ENCODE data around the gene TNS4. TPM values are rescaled to one million over a fixed set of nuclear protein-coding genes. Genes with fewer than 3 reads are reported as not detected.
A peak's percentile ranks its signal among the peaks of the same experiment; 100 is the strongest.
"Not testable (repeated sequence)": the region's sequence is repeated elsewhere in the genome, so short reads cannot be mapped to it uniquely, and the experiment has no call there.

TNS4 gene, protein sequence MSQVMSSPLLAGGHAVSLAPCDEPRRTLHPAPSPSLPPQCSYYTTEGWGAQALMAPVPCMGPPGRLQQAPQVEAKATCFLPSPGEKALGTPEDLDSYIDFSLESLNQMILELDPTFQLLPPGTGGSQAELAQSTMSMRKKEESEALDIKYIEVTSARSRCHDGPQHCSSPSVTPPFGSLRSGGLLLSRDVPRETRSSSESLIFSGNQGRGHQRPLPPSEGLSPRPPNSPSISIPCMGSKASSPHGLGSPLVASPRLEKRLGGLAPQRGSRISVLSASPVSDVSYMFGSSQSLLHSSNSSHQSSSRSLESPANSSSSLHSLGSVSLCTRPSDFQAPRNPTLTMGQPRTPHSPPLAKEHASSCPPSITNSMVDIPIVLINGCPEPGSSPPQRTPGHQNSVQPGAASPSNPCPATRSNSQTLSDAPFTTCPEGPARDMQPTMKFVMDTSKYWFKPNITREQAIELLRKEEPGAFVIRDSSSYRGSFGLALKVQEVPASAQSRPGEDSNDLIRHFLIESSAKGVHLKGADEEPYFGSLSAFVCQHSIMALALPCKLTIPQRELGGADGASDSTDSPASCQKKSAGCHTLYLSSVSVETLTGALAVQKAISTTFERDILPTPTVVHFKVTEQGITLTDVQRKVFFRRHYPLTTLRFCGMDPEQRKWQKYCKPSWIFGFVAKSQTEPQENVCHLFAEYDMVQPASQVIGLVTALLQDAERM
- total RNA-seq = not detected

DNA sequence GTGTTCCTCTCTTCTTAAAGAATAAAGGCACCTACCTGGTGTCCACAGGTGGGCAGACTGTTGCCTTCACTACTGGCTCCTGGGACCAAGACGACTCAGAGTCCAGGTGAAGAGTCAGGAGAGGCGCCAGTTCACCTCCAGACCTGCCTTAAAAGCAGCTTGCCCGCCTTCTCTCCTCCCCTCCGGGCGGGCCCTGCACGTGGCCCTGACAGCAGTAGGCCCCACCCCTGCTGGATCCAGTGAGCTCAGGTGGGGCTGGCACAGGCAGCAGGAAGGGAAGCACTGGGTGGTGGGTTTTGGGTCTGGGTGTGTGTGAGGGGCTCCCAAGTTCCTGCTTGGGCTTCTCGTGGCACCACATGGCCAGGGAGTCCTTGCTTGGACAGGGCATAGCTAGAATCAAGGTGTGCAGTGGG, at the start of gene TNS4:
Gene TNS4, minus strand, starts transcription at position 125 of the 413 bp plus-strand sequence. CDS start 5,198 bp downstream, outside the sequence.
- no peak for DNase-seq (ENCODE audit: low spot score in 2 of 2)
- FAIRE-seq = no peak

DNA sequence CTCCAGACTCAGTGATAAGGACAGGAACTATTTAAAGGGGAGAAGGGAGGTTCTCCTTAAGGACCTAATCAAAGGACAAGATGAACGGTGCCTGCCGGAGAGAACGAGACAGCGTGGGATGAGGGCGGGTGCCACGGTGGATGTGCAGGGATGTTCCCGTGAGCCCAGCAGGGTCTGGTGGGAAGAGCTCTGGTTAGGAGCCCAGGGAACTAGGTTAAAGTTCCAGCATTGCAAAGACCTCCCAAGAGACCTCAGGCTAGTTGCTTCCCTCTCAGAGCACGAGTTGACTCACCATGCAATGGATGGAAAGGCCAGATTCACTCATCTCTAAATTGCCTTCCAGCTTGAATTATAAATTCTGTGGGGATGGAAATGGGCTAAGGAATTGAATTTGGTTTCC, 49.2 kb upstream of the TNS4 start:
- FAIRE-seq (no peak), DNase-seq (ENCODE audit: low spot score in 2 of 2) (no peak)

DNA sequence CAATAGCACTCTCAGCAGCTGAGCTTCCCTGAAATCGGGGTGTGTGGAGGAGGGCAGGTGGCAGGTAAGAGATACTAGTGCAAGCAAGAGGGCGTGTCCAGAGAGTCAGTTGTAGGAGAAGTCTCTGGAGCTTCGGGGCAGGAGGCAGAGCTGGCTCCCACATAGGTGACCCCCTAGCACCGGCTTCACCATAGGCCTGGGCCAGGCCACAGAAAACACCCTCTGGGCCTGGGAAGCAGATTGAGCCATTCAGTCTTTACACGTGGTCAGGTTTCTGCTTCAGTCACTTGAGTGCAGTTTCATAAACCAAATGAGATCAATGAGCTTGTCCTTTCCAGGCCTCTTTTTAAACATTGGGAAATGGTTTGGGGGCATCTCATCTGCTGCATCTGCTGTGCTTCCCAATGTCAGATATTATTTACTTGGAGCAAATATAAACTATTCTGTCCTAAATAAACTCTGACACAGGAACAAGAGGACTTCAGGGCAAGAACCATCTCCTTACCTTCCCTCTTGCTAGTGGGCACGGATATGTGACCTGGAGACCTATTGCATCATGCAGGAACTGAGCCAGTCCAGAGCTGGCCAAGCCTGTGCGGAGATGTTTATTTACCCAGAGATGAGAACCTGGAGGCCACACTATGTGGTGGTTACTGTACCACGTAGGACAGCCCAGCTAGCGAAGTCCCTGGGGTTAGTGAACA, 47.7 kb upstream of the TNS4 start:
- DNase-seq (ENCODE audit: low spot score in 2 of 2) (no peak), FAIRE-seq (no peak)

DNA sequence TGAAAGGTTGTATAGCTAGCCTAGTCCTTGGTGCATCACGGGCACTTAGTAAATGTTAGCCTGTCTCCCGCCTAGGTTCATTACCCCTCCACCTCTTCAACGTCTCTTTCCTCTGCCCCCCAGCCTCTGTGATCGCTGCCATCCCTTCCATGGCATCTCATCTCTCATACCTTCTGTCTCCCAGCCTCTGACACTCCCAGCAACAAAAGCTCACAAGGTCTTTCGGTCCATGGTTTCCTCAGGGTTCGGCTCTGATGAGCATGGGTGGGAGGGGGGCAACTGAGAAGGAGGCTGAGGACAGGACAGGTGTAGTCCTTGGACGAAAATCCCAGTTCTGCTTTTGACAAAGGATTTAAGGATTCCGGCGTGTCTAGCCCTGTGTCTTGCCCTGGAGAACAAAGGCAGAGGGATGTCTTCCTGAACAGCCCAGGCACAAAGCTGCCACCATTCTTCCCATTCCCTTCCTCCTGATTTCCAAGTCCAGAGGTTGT, 47.1 kb upstream of the TNS4 start:
- DNase-seq (ENCODE audit: low spot score in 2 of 2) (no peak), FAIRE-seq (no peak)

DNA sequence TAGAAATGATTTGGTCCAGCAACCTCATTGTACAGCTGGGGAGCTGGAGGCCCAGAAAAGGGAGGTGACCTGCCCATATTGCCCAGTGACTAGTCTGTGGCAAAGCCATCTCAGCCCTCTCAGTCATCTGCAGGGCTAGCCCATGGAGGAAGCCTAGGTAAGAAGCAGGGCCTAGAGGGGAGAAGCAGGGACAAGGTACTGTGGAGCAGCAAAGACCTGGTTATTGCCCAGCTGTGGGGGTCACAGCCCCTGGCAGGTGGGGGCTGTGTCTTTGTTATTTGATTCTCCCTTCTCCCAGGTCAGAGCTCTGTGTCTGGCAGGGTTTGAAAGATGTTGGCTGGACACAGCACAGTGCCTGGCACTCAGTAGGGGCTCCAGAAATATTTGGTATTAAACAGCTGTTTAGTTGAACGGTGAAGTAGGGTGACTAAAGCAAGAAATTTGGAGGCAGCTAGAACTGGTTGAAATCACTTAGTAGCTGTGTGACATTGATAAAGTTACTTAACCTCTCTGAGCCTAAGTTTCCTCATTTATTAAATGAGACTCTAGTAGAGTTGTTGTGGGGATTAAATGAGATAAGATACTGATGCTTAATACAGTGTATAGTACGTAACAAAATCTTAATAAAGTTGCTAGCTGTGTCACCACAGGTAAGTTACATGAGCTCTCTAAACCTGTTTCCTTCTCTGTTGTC, 46.5 kb upstream of the TNS4 start:
- FAIRE-seq (no peak), DNase-seq (ENCODE audit: low spot score in 2 of 2) (no peak)

DNA sequence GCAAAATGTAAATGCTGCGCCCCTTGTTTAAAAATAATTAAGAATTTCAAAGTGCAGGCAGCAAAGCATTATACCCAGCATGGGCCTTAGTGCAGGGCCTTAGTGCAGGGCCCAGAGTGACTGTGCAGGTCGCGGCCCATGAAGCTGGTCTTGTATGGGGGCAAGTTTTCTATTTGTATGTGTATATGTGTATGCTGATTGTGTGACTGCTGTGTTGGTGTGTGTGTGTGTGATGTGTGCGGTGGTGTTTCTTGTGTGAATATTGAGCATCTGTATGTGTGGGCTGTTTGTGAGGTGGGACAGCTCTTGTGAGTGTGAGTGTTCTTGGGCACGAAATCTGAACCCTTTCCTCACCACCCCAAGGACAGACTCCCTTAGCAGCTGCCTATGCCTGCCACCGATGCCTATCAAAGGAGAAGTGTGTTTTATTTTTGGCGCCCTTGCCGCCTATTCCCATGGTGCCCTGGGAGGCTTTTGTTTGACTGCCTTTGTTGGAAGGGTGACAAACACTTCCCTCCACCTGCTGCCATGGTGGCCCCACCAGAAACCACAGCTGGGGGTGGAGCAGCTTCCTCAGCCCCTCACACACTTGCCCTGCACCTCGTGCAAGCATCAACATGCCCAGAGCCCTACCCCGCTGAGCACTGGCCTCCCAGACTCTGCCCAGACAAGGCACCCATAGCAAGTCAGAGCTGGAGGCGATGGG, 45.8 kb upstream of the TNS4 start:
- no peak for FAIRE-seq

DNA sequence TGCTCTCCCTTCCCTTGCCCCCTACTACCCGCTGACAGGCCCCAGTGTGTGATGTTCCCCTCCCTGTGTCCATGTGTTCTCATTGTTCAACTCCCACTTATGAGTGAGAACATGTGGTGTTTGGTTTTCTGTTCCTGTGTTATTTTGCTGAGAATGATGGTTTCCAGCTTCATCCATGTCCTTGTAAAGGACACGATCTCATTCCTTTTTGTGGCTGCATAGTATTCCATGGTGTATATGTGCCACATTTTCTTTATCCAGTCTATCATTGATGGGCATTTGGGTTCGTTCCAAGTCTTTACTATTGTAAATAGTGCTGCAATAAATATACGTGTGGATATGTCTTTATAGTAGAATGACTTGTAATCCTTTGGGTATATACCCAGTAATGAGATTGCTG, 45.1 kb upstream of the TNS4 start:
- DNase-seq (ENCODE audit: low spot score in 2 of 2); FAIRE-seq: not testable (repeated sequence)

More for the DNA sequence above, 45.8 kb upstream of the TNS4 start:
- DNase-seq (ENCODE audit: low spot score in 2 of 2) = no peak

DNA sequence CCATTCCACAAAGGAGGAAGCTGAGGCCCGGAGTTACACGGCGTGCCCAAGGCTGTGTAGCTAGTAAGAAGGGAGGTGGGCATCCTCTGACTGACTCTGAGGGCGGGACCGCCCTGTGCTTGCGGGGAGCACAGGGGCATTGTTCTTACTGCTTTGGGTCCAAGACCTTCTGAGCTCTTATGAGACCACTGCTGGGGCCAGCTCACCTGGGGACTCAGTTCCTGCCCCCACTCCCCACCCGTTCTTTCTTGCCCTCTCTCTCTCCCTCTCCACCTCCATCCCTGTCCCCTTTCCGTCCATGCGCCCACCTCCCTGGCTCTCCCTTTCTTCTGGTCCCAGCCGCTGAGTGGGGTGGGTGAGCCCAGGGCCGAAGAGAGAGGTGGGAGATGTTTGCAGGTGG, 44.2 kb upstream of the TNS4 start:
- no peak for DNase-seq (ENCODE audit: low spot score in 2 of 2)
- FAIRE-seq = no peak

DNA sequence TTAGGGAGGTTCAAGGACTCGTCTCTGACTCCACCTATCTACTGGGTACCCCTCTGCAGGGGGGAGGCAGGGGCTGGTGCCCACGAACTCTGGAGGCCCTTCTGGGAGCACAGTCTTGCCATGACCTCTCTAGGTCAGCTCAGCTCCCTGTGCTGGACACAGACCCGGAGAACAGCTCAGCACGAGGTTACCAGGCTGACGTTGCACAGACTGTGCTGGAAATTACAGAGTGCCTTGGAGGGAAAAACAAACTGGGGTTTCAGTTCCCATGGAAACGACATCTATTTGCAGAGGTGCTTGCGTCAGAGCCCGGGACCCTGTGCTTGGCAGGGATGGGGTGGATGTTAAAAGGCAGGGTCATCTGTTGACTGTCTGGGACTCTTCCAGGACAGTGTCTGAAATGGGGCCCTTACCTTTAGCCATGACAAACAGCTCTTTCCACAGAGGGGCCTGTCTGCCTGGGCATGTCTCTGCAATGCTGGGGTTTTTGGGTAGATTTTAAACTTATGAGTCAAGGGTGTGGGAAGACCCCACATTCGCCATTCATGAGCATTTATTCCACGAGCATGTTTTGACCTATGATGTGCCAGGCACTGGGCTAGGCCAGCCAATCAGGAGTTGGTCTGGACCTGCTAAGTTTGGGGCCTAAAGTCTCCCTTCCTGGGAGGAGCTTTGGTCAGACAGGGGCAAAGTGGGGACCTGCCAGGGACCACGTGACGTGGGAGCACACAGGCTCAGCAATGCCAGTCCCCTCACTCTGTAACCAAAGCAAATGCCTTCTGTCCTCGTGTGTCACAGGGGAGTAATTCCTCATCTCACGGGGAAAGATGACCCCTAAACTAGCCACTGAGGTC, 41.4 kb upstream of the TNS4 start:
- FAIRE-seq = no peak
- DNase-seq (ENCODE audit: low spot score in 2 of 2) = peak in 1 of 2 donors; percentile 63

DNA sequence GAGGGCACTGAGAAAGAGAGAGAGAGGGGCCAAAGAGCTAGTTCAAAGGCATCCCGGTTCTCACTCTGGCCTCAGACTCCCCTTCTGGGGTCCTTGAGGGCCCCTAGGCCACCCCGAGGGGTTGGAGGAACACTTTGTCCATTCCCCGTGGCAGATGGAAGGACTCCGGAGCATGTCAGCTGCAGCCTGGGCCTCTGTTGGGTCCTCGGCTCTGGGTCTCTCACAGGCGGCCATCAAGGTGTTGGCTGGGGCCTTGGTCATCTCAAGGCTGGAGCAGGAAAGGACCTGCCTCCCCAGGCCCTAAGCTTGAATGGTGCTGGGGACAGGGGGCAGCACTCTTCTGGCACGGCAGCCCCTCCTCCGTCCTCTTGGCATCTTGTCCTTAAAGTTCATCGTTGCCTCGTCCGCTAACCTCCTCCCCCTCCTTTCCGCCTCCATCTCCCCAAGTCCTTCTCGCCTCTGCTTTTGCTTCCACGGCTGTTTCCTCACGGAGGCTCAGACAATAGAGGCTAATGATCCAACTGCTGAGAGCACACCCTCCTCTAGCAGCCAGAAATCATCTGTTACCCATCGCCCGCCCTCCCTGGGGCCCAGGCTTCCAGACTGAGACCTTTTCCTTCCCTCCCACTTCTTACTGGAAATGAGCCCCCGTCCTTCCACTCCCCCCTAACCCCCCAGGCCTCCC, 40.6 kb upstream of the TNS4 start:
- no peak for FAIRE-seq

DNA sequence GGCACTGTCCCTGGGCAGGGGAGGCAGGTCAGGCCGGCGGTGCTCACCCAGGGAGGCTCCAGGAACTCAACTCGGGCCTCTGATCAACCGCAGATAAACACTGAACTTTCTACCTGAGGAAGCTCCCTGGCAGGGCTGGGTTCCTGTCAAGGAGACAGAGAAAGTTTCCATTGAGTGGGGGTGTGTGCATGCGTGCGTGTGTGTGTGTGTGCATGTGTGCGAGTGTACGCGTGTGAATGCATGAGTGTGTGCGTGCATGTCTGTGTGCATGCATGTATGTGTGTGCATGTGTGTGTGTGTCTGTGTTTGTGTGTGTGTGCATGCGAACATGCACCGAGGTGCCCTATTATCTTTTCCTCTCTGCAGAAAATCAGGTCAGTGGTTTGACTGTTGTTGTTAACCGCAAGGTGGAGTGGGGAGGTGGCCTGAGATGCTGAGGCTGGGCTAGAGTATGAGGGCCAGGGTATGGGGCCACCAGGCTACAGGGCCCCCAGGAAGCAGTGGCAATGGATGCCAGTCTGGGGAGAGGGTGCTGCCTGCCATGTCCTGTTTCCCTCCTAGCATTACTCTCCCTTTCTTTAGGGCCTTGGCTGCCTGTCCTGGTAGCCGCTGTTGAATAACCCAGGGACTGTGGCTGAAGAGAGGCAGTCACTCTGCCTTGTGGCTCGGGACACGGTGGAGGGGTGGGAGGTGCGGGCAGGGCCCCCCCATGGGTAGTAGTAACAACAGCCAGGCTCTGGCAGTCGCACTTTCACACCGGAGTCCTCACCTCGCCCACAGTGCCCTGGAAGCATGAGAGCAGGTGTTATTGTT, 39.8 kb upstream of the TNS4 start:
- no peak for FAIRE-seq
- DNase-seq (ENCODE audit: low spot score in 2 of 2) = no peak

More for the DNA sequence above, 40.6 kb upstream of the TNS4 start:
- no peak for DNase-seq (ENCODE audit: low spot score in 2 of 2)

DNA sequence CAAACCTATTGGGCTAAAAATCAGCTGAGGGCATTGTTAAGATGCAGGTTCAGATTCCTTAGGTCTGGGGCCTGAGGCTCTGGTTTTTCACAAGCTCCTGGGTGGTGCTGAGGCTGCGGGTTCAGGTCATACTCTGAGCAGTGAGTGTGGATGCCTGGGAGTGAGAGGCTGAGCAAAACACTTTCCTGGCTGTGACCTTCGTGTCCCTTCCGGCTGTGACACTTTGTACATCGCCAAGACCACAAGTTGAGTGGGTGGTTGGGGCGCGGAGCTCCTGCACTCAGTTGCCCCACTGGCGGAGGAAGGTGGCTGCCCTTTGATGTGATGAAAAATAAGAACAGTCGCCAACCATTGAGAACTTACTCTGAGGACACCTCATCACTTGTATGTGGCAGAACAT, 39.0 kb upstream of the TNS4 start:
- DNase-seq (ENCODE audit: low spot score in 2 of 2) = no peak

DNA sequence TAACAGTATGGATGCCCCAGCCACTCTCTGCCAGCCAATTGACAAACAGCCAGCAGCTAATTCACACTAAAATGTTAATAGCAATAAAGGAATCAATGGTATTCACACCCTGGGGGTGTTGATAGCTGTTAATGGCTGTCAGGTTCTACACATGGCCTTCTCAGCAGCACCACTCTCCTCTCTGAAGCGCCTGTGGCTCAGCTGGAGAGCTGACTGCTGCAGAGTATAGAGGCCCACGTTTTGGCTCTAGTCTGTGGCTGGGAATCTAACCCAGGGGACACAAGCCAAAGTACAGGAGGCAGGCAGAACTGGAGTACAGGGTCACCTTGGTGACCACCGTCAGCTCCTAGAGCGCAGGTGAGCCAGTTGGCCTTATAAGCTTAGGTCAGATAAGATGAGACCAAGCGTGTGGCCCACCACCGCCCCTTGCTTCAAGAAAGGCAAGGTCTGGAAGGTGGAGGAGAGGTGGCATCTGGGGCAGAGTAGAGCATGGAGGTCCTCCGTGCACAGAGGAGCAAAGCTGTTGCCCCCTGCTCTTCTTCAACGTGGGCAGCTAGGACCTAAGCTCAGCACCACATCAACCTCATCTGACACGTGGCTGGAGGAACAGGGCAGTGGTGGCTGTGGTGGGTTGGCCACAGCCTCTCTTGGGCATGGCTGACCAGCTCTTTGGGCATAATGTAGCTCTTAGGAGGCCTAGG, 38.4 kb upstream of the TNS4 start:
- FAIRE-seq (no peak), DNase-seq (ENCODE audit: low spot score in 2 of 2) (no peak)

More for the DNA sequence above, 39.0 kb upstream of the TNS4 start:
- FAIRE-seq = no peak

DNA sequence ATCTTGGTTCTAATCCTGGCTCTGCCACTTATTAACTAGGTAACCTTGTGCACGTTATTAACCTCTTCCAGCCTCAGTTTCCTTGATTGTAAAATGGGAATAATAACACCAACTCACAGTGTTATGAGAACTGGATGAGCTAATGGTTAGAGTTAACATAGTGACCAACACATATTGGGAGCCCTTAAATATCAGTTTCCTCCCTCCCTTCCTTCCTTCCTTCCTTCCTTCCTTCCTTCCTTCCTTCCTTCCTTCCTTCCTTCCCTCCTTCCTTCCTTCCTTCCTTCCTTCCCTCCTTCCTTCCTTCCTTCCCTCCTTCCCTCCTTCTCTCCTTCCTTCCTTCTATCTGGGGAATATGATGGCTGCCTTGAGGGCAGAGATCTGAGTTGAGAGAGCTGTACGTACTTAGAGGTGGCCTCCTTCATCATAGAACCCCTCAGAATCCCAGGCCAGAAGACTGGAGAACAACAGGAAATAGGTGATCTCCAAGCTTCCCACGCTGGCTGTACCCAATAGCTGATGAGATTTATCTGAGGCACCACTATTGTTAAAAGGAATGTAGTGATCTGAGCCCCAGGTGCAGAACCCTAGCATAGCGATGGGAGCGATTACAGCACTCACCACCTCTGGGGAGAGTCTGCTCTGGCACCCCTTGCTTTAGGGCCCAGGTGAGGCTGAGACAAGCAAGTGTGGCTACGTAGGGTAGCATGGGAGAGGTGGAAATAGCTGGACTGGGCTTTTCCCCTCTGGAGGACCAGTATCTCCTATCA, 37.7 kb upstream of the TNS4 start:
- FAIRE-seq (no peak), DNase-seq (ENCODE audit: low spot score in 2 of 2) (no peak)

DNA sequence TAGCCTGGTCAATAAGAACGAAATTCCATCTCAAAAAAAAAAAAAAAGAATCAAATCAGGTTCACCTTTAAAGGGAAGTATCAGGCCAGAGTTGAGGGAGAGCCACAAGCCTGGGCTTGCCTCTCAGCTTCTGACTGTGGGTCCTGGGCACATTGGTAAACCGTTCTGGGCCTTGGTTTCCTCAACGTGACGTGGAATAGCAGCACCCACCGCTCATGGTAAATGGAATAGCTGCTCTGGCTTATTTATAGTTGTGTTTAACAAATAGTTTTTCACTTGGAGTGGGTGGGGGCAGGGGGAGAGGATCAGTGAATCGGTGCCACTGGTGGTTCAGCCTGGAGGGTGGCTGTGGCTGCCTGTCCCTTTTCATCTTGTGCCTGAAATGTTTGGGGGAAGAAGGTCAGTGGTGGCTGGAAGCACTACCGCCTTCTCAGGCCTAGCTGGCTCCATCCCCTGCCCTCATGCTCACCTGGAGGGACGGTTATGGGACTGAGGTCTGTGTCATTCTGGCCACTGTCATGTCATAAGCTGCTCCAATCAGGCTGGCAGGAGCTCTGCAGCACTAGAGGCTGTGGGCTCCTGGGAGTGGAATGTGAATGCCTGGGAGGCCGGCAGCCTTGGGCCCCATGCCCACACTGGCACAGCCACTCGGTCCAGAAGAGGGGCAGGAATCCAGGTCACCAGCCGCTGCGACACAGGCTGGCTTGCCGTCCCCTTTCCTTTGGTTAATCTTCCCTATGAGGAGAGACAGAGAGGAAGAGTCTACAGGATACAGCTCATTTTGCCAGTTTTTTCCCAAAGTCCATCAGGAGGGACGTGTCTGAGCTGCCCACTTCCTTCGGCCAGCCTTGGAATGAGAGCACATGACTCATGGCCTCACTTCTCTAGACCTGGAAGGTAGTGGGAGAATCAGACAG, 36.9 kb upstream of the TNS4 start:
- FAIRE-seq (no peak), DNase-seq (ENCODE audit: low spot score in 2 of 2) (no peak)
